Esophagus (tissue), 2 donors: ENCODE data around the gene STRIT1. TPM values are rescaled to one million over a fixed set of nuclear protein-coding genes. Genes with fewer than 3 reads are reported as not detected.
"Not testable (repeated sequence)": the region's sequence is repeated elsewhere in the genome, so short reads cannot be mapped to it uniquely, and the experiment has no call there.

Experiments used
- H3K27ac ChIP-seq, 2 donors: one replicate each; pipeline ENCODE4 v1.5.1; 2013; ENCODE audit warnings: low read depth in 2 of 2, mild to moderate bottlenecking in 2 of 2, inconsistent platforms in 1 of 2, low read length in 1 of 2, moderate library complexity in 1 of 2
- H3K27me3 ChIP-seq, 2 donors: one replicate each; pipeline ENCODE4 v1.6.1; 2013; ENCODE audit warnings: low read length in 2 of 2, control low read depth in 1 of 2, mild to moderate bottlenecking in 1 of 2; ENCODE audit not compliant: insufficient read depth in 2 of 2, control insufficient read depth in 1 of 2
- H3K36me3 ChIP-seq, 2 donors: one replicate each; pipeline ENCODE4 v1.6.1; 2013; ENCODE audit warnings: low read length in 1 of 2; ENCODE audit not compliant: control insufficient read depth in 2 of 2, insufficient read depth in 2 of 2
- H3K4me1 ChIP-seq, 2 donors: one replicate each; pipeline ENCODE4 v1.6.1; 2013; ENCODE audit warnings: low read length in 1 of 2; ENCODE audit not compliant: control insufficient read depth in 2 of 2, insufficient read depth in 2 of 2
- H3K4me3 ChIP-seq, 2 donors: one replicate each; pipeline ENCODE4 v1.5.1; 2013; ENCODE audit warnings: low read length in 2 of 2, mild to moderate bottlenecking in 2 of 2, low read depth in 1 of 2, moderate library complexity in 1 of 2
- H3K9me3 ChIP-seq, 2 donors: one replicate each; pipeline ENCODE4 v1.6.1; 2013; ENCODE audit warnings: mild to moderate bottlenecking in 2 of 2, low read depth in 1 of 2, low read length in 1 of 2, moderate library complexity in 1 of 2; ENCODE audit not compliant: control insufficient read depth in 2 of 2, insufficient read depth in 1 of 2
- WGBS, 2 donors: extraction: QIAGEN DNeasy Blood & Tissue Kit; methylation state at CpG; one replicate each; pipeline ENCODE4 v1.1.7; 2013; 5-methylcytosine and 5-hydroxymethylcytosine counted together
- polyA plus RNA-seq, 2 donors: library from polyadenylated mRNA; stranded (reverse); fragments of 200-250 nt; gene quantifications; one replicate each; pipeline ENCODE4 v1.2.3, GENCODE V29; 2013
- donor health status: healthy with polysubstance abuse.
- donor health status: Bipolar disorder and iron deficiency.

The STRIT1 gene
- polyA plus RNA-seq, 2 donors, result 0.14 TPM; not detected in 1

DNA sequence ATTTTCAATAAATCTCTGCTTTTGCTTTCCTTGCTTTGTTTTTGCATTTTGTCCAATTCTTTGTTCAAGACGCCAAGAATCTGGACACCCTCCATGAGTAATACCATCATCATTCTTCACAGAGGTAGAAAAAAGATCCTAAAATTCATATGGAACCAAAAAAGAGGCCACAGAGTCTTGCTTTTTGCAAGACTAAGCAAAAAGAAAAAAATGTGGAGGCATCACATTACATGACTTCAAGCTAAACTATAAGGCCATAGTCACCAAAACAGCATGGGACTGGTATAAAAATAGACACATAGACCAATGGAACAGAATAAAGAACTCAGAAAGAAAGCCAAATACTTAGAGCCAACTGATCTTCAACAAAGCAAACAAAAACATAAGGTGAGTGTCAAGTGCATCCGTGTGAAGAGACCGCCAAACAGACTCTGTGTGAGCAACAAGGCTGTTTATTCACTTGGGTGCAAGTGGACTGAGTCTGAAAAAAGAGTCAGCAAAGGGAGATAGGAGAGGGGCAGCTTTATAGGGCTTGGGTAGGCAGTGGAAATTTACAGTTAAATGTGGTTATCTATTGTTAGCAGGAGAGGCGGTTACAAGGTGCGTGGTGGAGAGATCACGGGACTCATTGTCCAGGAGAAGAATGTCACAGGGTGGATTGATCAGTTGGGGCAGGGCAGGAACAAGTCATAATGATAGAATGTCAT, 10.9 kb downstream of the STRIT1 start:
- WGBS, 2 donors, result 82% methylated on average over 6 of the region's 6 CpGs
- H3K9me3 ChIP-seq, result no peaks in the 10 kb centered on the region
- H3K27me3 ChIP-seq, result no peaks in the 10 kb centered on the region
- H3K4me1 ChIP-seq, result no peaks in the 10 kb centered on the region
- H3K36me3 ChIP-seq, result no peaks in the 10 kb centered on the region
- no peak overlapping the region for H3K27ac ChIP-seq
- H3K4me3 ChIP-seq, result no peak overlapping the region

- no peak overlapping the region for H3K27ac ChIP-seq
- H3K27me3 ChIP-seq, result no peaks in the 10 kb centered on the region
- no peaks in the 10 kb centered on the region for H3K36me3 ChIP-seq
- no peaks in the 10 kb centered on the region for H3K4me1 ChIP-seq
- H3K9me3 ChIP-seq, result no peaks in the 10 kb centered on the region
- H3K4me3 ChIP-seq, result no peak overlapping the region
- 91 to 98% methylated on average over 2 of the region's 2 CpGs for WGBS, 2 donors
Measured at GRCh38 chr3:155281912-155282311, 11.6 kb downstream of the STRIT1 start.

GRCh38 chr3:155276089-155276488, 17.4 kb downstream of the STRIT1 start:
- H3K9me3 ChIP-seq, H3K4me1 ChIP-seq, H3K36me3 ChIP-seq, H3K27ac ChIP-seq, H3K27me3 ChIP-seq, H3K4me3 ChIP-seq: not testable (repeated sequence)
- 91% methylated on average over 6 of the region's 6 CpGs for WGBS, 2 donors

DNA sequence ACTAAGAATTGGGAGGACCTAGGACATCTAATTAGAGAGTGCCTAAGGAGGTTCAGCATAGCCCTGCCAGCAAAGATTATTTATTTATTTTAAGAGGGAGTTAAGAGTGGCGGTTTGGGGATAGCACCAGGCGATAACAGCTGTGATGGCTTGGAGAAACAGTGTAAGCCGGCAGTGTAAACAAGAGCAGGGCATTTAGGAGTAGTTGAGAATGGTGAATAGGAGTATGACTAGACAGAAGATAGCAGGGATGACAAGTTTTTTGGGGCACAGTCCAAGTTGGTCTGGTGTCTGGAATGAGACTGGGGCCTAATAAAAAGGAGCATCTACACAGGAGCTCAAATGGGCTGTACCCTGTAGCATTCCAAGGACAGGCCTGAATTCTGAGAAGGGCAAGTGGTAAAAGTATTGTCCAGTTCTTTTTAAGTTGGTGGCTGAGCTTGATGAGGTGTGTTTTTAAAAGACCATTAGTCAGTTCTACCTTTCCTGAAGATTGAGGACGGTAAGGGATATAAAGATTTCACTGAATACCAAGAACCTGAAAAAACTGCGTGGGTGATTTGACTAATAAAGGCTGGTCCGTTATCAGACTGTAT, 18.2 kb downstream of the STRIT1 start:
- WGBS, 2 donors, result 83 to 84% methylated on average over 6 of the region's 6 CpGs
- H3K4me3 ChIP-seq, H3K4me1 ChIP-seq, H3K36me3 ChIP-seq, H3K27me3 ChIP-seq, H3K27ac ChIP-seq, H3K9me3 ChIP-seq: not testable (repeated sequence)

GRCh38 chr3:155274435-155274834, 19.0 kb downstream of the STRIT1 start:
- H3K4me1 ChIP-seq, H3K27me3 ChIP-seq, H3K4me3 ChIP-seq, H3K36me3 ChIP-seq, H3K9me3 ChIP-seq, H3K27ac ChIP-seq: not testable (repeated sequence)
- 83 to 90% methylated on average over 4 of the region's 4 CpGs for WGBS, 2 donors

- Histone ChIP-seq H3K4me1 (peaks cover 0 to 7% of the 10 kb centered on the region in 2 donors), H3K27ac (no peak overlapping the region), H3K9me3 (no peaks in the 10 kb centered on the region), H3K36me3 (no peaks in the 10 kb centered on the region), H3K27me3 (no peaks in the 10 kb centered on the region), H3K4me3 (no peak overlapping the region)
- 82 to 84% methylated on average over 1 of the region's 1 CpG for WGBS, 2 donors
Measured at GRCh38 chr3:155271343-155271613, 22.2 kb downstream of the STRIT1 start.

GRCh38 chr3:155270485-155271342, 22.8 kb downstream of the STRIT1 start:
- H3K4me3 ChIP-seq, result no peak overlapping the region
- no peaks in the 10 kb centered on the region for H3K36me3 ChIP-seq
- no peaks in the 10 kb centered on the region for H3K27me3 ChIP-seq
- 63 to 69% methylated on average over 8 of the region's 8 CpGs for WGBS, 2 donors
- H3K4me1 ChIP-seq, result peaks cover 0 to 7% of the 10 kb centered on the region in 2 donors
- H3K9me3 ChIP-seq, result no peaks in the 10 kb centered on the region
- peak overlapping the region in 1 of 2 donors; percentile 11 for H3K27ac ChIP-seq

- Histone ChIP-seq H3K36me3 (no peaks in the 10 kb centered on the region), H3K4me1 (peaks cover 0 to 7% of the 10 kb centered on the region in 2 donors), H3K27me3 (no peaks in the 10 kb centered on the region), H3K9me3 (no peaks in the 10 kb centered on the region), H3K4me3 (no peak overlapping the region), H3K27ac (no peak overlapping the region)
- WGBS, 2 donors, result 55 to 58% methylated on average over 3 of the region's 3 CpGs
Measured at GRCh38 chr3:155270063-155270462, 23.4 kb downstream of the STRIT1 start.

DNA sequence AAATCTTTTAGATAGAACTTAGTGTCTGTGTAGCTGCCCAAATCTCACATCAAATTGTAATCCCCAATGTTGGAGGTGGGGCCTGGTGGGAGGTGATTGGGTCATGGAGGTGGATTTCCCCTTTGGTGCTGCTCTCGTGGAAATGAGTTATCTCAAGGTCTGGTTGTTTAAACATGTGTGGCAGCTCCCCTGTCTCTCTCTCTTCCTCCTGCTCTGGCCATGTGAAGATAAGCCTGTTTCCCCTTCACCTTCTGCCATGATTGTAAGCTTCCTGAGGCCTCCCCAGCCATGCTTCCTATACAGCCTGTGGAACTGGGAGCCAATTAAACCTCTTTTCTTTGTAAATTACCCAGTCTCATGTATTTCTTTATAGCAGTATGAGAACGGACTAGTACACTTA, 30.6 kb downstream of the STRIT1 start:
- not testable (repeated sequence) for H3K27ac ChIP-seq, H3K9me3 ChIP-seq, H3K36me3 ChIP-seq, H3K27me3 ChIP-seq, H3K4me1 ChIP-seq, H3K4me3 ChIP-seq
- 61 to 66% methylated on average over 2 of the region's 2 CpGs for WGBS, 2 donors
